Calu3 (cell line): ENCODE measurements around the gene TSPAN9. TPM values are rescaled to one million over a fixed set of nuclear protein-coding genes. Genes with fewer than 3 reads are reported as not detected.

Source experiments
- BruUV-seq: library from RNA; stranded (reverse); fragments of 400-500 nt; replicated peaks from 2 replicates; lab custom pipeline; 2021; lab: Mats Ljungman, UMichigan
- CTCF ChIA-PET: fragments of 300-600 bp; sonication (Branson Sonifier 250); formaldehyde crosslinking; loops from one replicate; lab custom pipeline; 2022; ENCODE audit warnings: antibody characterized with exemption; lab: Charles Lee
- DNase-seq: peaks from one replicate; pipeline ENCODE4 v3.0.0; 2022
- H3K27ac Mint-ChIP-seq: one replicate; pipeline ENCODE4 v1.8.0; 2022; ENCODE audit warnings: mixed read lengths; ENCODE audit not compliant: unreplicated experiment
- H3K27me3 Mint-ChIP-seq: one replicate; pipeline ENCODE4 v1.8.0; 2022; ENCODE audit warnings: mixed read lengths; ENCODE audit not compliant: unreplicated experiment
- H3K36me3 Mint-ChIP-seq: one replicate; pipeline ENCODE4 v1.8.0; 2022; ENCODE audit warnings: mild to moderate bottlenecking, moderate library complexity, mixed read lengths; ENCODE audit not compliant: insufficient read depth, unreplicated experiment
- H3K4me1 Mint-ChIP-seq: one replicate; pipeline ENCODE4 v1.8.0; 2022; ENCODE audit warnings: mild to moderate bottlenecking, low read depth, mixed read lengths; ENCODE audit not compliant: unreplicated experiment
- H3K4me3 Mint-ChIP-seq: one replicate; pipeline ENCODE4 v1.8.0; 2022; ENCODE audit warnings: mild to moderate bottlenecking, low read depth, moderate library complexity, mixed read lengths; ENCODE audit not compliant: unreplicated experiment
- H3K9me3 Mint-ChIP-seq: one replicate; pipeline ENCODE4 v1.8.0; 2022; ENCODE audit warnings: low read depth, mixed read lengths; ENCODE audit not compliant: unreplicated experiment
- intact Hi-C: fragments of 100-400 bp; cut with micrococcal nuclease; formaldehyde crosslinking; loops from one replicate; pipeline ENCODE4 v1.10.0; 2022; ENCODE audit not compliant: unreplicated experiment
- total RNA-seq: library from RNA; stranded (reverse); gene quantifications from 2 replicates; pipeline ENCODE4 v1.2.3, GENCODE V29; 2022
- TF ChIP-seq, protein P1 (sequence below): fragments of 200-600 bp; IDR thresholded peaks from one replicate; pipeline ENCODE4 v1.8.0; 2022; ENCODE audit warnings: antibody characterized with exemption; ENCODE audit not compliant: unreplicated experiment

The TSPAN9 gene
- total RNA-seq, 1 experiment from 2014 or later: 6.0 TPM

DNA sequence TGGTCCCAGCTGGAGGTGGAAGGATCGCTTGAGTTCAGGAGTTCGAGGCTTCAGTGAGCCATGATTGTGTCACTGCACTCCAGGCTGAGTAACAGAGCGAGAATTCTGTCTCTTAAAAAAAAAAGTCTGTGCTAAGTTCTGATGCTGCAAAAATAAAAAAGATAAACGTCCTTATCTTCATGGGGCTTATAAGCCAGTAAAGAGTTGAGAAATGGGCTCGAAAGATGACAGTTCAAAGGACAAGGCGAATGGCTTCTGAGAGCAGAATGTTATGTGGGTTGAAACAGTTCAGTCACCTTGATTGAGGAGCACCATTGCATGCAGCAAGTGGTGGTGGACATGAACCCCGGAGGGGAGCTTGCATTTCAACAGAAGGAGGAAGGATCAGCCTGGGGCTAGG lies 4.7 kb downstream of the TSPAN9 start:
- no peak for DNase-seq
- H3K9me3 Mint-ChIP-seq: no peaks in the 10 kb centered on the region
- H3K4me1 Mint-ChIP-seq: peaks cover 11% of the 10 kb centered on the region
- CTCF ChIA-PET: no interaction called here
- H3K4me3 Mint-ChIP-seq: no peak overlapping the region
- TF ChIP-seq, protein P1, sequence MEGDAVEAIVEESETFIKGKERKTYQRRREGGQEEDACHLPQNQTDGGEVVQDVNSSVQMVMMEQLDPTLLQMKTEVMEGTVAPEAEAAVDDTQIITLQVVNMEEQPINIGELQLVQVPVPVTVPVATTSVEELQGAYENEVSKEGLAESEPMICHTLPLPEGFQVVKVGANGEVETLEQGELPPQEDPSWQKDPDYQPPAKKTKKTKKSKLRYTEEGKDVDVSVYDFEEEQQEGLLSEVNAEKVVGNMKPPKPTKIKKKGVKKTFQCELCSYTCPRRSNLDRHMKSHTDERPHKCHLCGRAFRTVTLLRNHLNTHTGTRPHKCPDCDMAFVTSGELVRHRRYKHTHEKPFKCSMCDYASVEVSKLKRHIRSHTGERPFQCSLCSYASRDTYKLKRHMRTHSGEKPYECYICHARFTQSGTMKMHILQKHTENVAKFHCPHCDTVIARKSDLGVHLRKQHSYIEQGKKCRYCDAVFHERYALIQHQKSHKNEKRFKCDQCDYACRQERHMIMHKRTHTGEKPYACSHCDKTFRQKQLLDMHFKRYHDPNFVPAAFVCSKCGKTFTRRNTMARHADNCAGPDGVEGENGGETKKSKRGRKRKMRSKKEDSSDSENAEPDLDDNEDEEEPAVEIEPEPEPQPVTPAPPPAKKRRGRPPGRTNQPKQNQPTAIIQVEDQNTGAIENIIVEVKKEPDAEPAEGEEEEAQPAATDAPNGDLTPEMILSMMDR: no peak
- no peaks in the 10 kb centered on the region for H3K27me3 Mint-ChIP-seq
- intact Hi-C loops: no loop called here
- peaks cover 6% of the 10 kb centered on the region for H3K36me3 Mint-ChIP-seq
- H3K27ac Mint-ChIP-seq: no peak overlapping the region
- no TSS peak for BruUV-seq

DNA sequence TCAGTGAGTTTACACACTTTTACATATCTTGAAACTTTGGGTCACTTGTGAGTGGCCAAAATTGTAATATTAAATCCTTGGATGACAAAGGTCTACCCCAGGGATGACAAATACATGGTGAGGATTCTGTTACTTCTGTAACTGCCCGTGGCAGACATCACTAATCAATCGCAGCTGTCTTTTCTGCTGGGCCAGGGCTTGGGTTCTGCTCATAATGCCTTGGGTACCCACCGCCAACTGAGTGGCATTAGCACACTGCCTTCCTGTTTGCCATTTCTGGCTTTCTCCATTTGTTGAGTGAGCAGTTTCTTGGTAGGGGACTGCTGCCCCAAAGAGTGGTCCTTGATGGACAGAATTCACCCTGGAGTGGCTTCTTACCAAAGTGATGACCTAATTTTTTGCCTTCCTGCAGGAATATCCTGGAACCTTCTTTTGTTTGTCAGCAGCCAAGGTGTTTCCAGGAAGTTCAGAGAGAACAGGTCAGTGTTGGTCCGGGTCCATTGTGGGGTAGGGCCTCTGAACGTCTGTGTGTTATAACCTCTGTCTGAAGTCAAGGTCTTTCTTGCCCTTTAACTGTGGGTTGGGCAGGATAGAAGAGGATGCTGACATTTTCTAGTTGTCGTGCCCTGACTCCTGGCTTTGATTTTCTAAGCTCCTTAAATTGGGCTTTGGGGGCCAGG lies 6.2 kb downstream of the TSPAN9 start:
- no peak overlapping the region for H3K4me3 Mint-ChIP-seq
- intact Hi-C loops: no loop called here
- H3K36me3 Mint-ChIP-seq: no peaks in the 10 kb centered on the region
- CTCF ChIA-PET: no interaction called here
- BruUV-seq: no TSS peak
- no peak for DNase-seq
- peaks cover 11% of the 10 kb centered on the region for H3K4me1 Mint-ChIP-seq
- TF ChIP-seq, protein P1: no peak
- no peaks in the 10 kb centered on the region for H3K27me3 Mint-ChIP-seq
- no peaks in the 10 kb centered on the region for H3K9me3 Mint-ChIP-seq
- H3K27ac Mint-ChIP-seq: no peak overlapping the region

DNA sequence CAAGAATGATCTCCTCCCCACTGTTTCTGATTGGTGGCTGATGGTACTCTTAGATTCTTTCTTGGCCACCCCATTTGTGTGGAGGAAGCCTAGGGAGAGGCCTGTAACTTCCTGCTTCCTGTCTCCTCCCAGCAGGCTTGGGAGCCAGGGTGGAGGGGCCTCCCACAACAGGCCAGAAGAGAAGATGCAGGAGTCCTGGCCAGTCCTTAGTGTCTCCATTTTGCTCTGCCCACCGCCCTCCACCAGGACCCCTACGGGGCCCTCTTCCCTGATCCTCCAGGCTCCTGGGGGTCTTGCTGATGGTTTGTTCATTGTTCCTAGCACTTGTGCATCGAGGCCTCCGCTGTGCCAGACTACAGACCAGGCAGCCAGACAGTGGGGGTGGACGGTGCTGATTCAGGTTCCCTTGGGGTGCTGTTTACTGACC lies 6.8 kb downstream of the TSPAN9 start:
- peaks cover 11% of the 10 kb centered on the region for H3K4me1 Mint-ChIP-seq
- no peak overlapping the region for H3K27ac Mint-ChIP-seq
- intact Hi-C loops: no loop called here
- CTCF ChIA-PET: no interaction called here
- H3K4me3 Mint-ChIP-seq: no peak overlapping the region
- H3K9me3 Mint-ChIP-seq: no peaks in the 10 kb centered on the region
- DNase-seq: no peak
- BruUV-seq: no TSS peak
- no peaks in the 10 kb centered on the region for H3K36me3 Mint-ChIP-seq
- no peaks in the 10 kb centered on the region for H3K27me3 Mint-ChIP-seq
- TF ChIP-seq, protein P1: no peak

DNA sequence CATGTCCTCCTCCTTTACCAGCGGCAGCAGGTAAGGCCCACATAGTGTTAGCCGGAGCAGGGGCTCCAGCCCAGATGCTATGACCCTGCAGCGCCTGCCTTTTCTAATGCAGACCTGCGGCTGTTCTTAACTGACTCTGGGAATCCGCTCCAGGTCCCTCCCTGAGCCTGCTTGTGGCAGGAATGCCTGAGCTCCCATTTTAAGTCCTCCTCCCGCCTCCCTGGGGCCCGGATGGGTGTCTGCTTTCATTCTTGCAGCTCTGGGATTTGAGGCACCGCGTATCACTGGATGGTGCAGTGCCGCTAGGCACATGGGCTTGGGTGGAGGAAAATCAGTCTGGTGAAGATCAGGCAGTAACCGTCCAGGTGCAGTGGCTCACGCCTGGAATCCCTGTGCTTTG lies 7.6 kb downstream of the TSPAN9 start:
- no TSS peak for BruUV-seq
- H3K36me3 Mint-ChIP-seq: no peaks in the 10 kb centered on the region
- CTCF ChIA-PET: interaction anchor here (0.6 kb wide), 1 partner anchor 32 kb away, joined by 3 read pairs; no protein-coding TSS in a partner anchor

More for the DNA sequence above, 7.6 kb downstream of the TSPAN9 start:
- intact Hi-C loops: no loop called here
- Mint-ChIP-seq H3K9me3 (no peaks in the 10 kb centered on the region), H3K4me3 (no peak overlapping the region), H3K4me1 (peaks cover 11% of the 10 kb centered on the region), H3K27me3 (no peaks in the 10 kb centered on the region), H3K27ac (no peak overlapping the region)
- TF ChIP-seq, protein P1: no peak
- no peak for DNase-seq
